Mesodermal cell (in vitro differentiated cells): ENCODE data around the gene LILRA6.
A peak's percentile ranks its signal among the peaks of the same experiment; 100 is the strongest.
"Not testable (repeated sequence)": the region's sequence is repeated elsewhere in the genome, so short reads cannot be mapped to it uniquely, and the experiment has no call there.

Experiments
- H3K27ac ChIP-seq: 2 replicates; pipeline ENCODE4 v1.7.0; 2013; ENCODE audit warnings: mild to moderate bottlenecking, low read depth, low read length, moderate library complexity; ENCODE audit not compliant: severe bottlenecking
- H3K36me3 ChIP-seq: 2 replicates; pipeline ENCODE4 v1.7.1; 2013; ENCODE audit warnings: mild to moderate bottlenecking, low read length, moderate library complexity; ENCODE audit not compliant: control insufficient read depth, insufficient read depth
- H3K4me1 ChIP-seq: one replicate; pipeline ENCODE4 v1.7.1; 2013; ENCODE audit warnings: mild to moderate bottlenecking, low read length; ENCODE audit not compliant: insufficient read depth, control insufficient read depth, poor library complexity, severe bottlenecking
- H3K4me3 ChIP-seq: 2 replicates; pipeline ENCODE4 v1.7.0; 2013; ENCODE audit warnings: low read length, control low read depth, mild to moderate bottlenecking; ENCODE audit not compliant: insufficient read depth, poor library complexity, severe bottlenecking; ENCODE audit errors: extremely low read depth
- H3K9me3 ChIP-seq: 2 replicates; pipeline ENCODE4 v1.7.1; 2013; ENCODE audit warnings: mild to moderate bottlenecking, low read length, moderate library complexity; ENCODE audit not compliant: control insufficient read depth
- WGBS, 2 experiments: methylation state at CpG; one replicate each; pipeline ENCODE4 v1.1.5; 2013; ENCODE audit warnings: missing lambda C conversion rate in 2 of 2; ENCODE audit not compliant: insufficient coverage in 2 of 2; 5-methylcytosine and 5-hydroxymethylcytosine counted together

LILRA6 gene

DNA sequence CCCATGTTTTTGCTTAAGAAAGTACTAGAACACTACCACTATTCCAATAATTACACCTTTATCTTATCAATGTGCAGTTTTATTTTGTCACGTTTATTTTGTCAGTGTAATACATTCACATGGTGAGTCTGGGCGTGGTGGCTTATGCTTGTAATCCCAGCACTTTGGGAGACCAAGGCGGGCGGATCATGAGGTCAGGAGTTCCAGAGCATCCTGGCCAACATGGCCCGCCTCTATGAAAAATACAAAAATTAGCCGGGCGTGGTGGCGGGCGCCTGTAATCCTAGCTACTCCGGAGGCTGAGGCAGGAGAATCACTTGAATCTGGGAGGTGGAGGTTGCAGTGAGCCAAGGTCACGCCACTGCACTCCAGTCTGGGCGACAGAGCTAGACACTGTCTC is 48.1 kb downstream of the LILRA6 start:
- H3K9me3 ChIP-seq, H3K4me1 ChIP-seq, H3K4me3 ChIP-seq, H3K27ac ChIP-seq: not testable (repeated sequence)
- 90 to 97% methylated on average over 10 to 12 of the region's 12 CpGs for WGBS, 2 experiments
- peaks cover 41% of the 10 kb centered on the region for H3K36me3 ChIP-seq

DNA sequence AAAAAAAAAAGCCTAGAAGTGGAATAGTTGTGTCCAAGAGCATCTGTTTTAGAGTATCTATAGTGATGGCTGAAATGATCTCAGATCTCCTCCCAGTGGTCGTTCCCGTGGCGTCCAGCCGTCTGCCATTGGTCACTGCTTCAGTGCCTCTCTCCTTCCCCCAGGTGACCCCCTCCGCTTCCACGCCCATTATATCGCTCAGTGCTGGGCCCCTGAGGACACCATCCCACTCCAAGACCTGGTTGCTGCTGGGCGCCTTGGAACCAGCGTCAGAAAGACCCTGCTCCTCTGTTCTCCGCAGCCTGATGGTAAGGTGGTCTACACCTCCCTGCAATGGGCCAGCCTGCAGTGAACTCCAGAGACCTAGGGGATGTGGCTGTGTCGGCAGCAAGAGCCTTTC is 49.6 kb downstream of the LILRA6 start:
- Histone ChIP-seq H3K4me1 (peaks cover 8% of the 10 kb centered on the region), H3K36me3 (peaks cover 44% of the 10 kb centered on the region), H3K4me3 (no peak overlapping the region), H3K9me3 (no peaks in the 10 kb centered on the region), H3K27ac (no peak overlapping the region)
- 91 to 97% methylated on average over 5 to 11 of the region's 11 CpGs for WGBS, 2 experiments

DNA sequence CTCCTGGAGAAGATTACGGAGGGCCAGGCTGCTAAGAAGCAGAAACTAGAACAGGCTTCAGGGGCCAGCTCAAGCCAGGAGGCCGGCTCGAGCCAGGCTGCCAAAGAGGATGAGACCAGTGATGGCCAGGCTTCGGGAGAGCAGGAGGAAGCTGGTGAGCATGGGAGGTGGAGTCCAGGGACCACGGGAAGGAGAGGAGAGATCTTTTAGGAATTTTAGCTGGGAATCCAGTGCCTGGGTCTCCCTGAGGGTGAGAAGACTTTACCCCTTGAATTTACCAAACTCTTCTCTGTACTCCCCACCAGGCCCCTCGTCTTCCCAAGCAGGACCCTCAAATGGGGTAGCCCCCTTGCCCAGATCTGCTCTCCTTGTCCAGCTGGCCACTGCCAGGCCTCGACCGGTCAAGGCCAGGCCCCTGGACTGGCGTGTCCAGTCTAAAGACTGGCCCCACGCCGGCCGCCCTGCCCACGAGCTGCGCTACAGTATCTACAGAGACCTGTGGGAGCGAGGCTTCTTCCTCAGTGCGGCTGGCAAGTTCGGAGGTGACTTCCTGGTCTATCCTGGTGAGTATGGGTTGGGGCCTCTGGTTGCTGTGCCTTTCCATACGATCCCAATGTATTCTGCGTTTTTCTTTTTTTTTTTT is 50.7 kb downstream of the LILRA6 start:
- Histone ChIP-seq H3K27ac (peak overlapping the region; percentile 99), H3K9me3 (no peaks in the 10 kb centered on the region), H3K36me3 (peaks cover 47% of the 10 kb centered on the region), H3K4me1 (peaks cover 17% of the 10 kb centered on the region), H3K4me3 (peak overlapping the region; percentile 70)
- 66 to 68% methylated on average over 13 to 16 of the region's 19 CpGs for WGBS, 2 experiments

DNA sequence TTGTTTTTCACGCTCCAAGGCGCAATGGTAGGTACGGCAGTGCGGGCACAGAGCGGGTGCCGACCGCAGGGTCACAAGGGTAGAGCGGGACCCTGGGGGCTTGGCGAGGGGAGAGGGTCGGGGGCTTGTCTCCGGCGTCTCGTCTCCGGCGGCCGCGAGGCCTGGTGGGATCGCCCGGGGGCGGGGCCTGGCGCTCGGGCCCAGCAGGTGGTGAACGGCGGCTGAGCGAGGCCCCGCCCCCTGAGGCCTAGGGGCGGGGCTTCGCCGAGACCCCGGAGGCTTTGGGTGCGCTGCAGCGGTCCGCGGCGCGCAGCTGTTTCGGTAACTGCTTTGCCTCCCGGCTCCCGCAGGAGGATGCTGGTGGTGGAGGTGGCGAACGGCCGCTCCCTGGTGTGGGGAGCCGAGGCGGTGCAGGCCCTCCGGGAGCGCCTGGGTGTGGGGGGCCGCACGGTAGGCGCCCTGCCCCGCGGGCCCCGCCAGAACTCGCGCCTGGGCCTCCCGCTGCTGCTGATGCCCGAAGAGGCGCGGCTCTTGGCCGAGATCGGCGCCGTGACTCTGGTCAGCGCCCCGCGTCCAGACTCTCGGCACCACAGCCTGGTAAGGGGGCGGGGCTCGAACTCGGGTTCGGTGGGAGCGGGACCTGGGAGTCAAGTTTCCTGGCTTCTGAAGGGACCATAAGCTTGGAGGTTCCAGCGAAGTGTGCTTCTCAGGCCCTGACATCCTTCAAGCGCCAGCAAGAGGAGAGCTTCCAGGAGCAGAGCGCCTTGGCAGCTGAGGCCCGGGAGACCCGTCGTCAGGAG is 51.4 kb downstream of the LILRA6 start, which contains the start of gene TSEN34:
Gene TSEN34, plus strand, starts transcription at position 298 of the 800 bp plus-strand sequence. Its CDS starts 57 bp downstream, at position 355.
- Histone ChIP-seq H3K9me3 (no peaks in the 10 kb centered on the region), H3K27ac (peak within 1 kb of the TSS; percentile 99), H3K4me1 (peaks cover 17% of the 10 kb centered on the region), H3K4me3 (peak within 1 kb of the TSS; percentile 70), H3K36me3 (peaks cover 55% of the 10 kb centered on the region)
- WGBS, 2 experiments, result 0 to 1% methylated on average over 44 to 58 of the region's 77 CpGs

DNA sequence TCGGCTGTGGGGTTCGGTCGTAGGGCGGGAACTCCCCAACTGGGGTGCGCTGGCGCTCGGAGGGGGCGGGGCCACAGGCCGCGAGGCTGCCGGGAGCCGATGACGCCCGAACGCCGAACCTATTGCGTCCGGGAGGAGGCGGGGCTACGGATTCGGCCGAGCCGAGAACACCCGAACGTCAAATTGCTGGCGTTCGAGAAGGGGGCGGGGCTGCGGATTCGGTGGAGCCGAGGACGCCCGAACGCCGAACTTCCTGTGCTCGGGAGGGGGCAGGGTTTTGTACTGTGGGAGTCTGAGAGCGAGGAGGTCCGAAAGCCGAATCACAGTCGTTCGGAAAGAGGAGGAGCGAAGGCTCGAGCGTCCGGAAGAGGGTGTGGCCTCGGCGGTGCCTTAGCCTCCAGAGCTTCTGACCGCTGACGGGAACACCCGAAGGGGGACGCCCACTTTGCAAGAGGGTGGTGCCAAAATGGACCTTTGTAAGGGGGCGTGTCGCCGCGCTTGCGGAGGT is 52.0 kb downstream of the LILRA6 start:
- Histone ChIP-seq H3K4me1 (peaks cover 17% of the 10 kb centered on the region), H3K27ac (peak overlapping the region; percentile 99), H3K36me3 (peaks cover 54% of the 10 kb centered on the region), H3K4me3 (peak overlapping the region; percentile 70), H3K9me3 (no peaks in the 10 kb centered on the region)
- WGBS, 2 experiments, result 0 to 2% methylated on average over 47 to 53 of the region's 56 CpGs

DNA sequence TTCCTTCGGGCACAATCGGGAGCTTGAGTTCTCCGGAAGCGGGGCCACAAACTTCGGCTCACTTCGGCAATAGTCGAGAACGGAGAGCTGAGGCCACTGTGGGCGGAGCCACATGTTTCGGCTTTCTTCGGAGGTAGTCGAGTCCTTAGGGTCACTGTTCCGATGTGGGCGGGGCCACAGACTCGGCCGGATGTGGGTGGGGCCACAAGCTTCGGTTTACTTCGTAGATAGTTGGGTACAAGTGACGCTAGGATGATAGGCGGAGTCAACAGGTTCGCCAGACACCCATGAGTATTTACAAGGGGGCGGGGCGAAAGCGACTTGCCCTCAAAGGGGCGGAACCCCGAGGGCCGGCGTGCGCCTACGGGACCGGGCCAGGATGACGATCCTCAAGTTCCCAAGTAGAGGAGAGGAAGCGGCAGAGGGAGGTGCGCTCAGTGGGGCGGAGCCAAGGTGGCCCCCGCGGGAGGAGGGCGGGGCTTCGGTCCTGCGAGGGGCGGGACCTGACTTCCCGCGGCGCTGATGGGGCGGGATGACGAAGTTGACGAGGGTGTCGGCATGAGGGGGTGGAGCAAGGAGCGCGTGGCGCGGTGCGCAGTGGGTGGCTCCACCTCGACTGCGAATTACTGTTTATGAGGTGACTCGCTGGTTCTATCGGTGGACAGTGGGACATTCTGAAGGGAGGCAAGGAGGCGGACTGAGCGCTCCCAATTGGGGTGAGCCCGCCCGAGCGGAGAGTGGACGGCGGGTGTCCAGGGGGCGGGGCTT is 52.7 kb downstream of the LILRA6 start:
- peak overlapping the region; percentile 99 for H3K27ac ChIP-seq
- peak overlapping the region; percentile 86 for H3K4me3 ChIP-seq
- WGBS, 2 experiments, result 0% methylated on average over 48 to 65 of the region's 65 CpGs
- peaks cover 17% of the 10 kb centered on the region for H3K4me1 ChIP-seq
- no peaks in the 10 kb centered on the region for H3K9me3 ChIP-seq
- H3K36me3 ChIP-seq, result peaks cover 54% of the 10 kb centered on the region

DNA sequence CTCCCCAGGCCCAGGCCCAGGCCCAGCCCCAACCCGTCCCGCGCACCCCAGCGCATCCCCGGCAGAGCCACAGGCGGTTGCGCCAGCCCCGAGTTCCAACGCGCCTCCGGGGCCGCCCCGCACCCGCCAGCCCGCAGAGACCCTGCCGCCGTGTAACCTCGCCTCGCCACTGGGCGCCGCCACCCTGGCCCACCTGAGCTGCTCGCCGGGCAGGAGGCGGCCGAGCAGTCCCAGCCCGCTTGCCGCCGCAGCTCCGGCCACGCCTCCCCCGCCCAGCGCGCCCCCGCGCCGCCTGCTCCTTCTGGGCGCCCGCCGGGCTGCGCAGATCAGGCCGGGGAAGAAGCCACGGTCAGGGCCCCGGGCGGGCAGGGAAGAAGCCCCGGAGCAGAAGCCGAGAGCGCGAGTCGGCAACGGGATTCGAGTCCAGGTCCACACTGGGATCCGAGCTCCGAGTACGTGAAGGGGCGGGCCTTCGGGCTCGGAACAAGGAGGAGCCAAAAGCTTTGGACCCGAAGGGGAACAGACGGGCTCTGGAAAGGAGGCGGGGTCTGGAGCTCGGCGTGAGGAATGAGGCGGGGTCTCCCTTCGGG is 53.4 kb downstream of the LILRA6 start, which contains the start of gene MBOAT7:
Gene MBOAT7, minus strand, starts transcription at position 436 of the 590 bp plus-strand sequence. CDS start 1,072 bp downstream, outside the sequence.
- Histone ChIP-seq H3K36me3 (peaks cover 51% of the 10 kb centered on the region), H3K4me1 (peaks cover 17% of the 10 kb centered on the region), H3K9me3 (no peaks in the 10 kb centered on the region), H3K27ac (peak within 1 kb of the TSS; percentile 99), H3K4me3 (peak within 1 kb of the TSS; percentile 86)
- WGBS, 2 experiments, result 0 to 1% methylated on average over 50 to 59 of the region's 64 CpGs

DNA sequence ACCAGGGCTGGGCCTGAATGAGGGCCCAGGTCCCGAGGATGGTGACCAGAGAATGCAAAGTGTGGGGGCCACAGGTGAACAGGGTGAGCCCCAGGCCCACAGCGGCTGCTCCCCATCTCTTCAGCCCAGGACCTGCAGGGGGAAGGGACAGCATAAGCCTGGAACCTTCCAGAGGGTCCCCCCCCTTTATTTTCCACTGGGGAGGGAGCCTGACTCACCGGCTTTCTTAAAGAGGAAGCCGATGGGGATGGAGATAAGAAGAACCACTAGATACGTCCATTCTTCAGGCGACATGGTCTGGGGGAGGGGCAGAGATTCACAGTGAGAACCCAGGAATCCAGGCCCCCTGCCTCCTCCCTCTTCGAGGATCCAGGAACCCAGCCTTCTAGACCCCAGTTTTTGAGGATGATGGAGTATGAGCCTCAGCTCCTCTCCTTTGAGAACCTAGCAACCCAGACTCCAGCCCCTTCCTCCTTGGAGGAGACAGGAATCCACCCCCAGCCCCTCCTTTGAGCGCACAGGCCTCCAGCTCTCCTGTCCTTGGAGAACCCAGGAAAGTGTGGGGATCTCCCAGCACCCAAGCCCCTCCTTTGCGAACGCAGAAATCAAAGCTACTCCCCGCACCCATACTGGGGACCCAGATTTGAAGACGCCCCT is 54.2 kb downstream of the LILRA6 start:
- H3K27ac ChIP-seq, result peak overlapping the region; percentile 99
- peaks cover 50% of the 10 kb centered on the region for H3K36me3 ChIP-seq
- H3K4me3 ChIP-seq, result peak overlapping the region; percentile 86
- WGBS, 2 experiments, result 23 to 28% methylated on average over 5 to 7 of the region's 12 CpGs
- H3K4me1 ChIP-seq, result peaks cover 17% of the 10 kb centered on the region
- no peaks in the 10 kb centered on the region for H3K9me3 ChIP-seq

DNA sequence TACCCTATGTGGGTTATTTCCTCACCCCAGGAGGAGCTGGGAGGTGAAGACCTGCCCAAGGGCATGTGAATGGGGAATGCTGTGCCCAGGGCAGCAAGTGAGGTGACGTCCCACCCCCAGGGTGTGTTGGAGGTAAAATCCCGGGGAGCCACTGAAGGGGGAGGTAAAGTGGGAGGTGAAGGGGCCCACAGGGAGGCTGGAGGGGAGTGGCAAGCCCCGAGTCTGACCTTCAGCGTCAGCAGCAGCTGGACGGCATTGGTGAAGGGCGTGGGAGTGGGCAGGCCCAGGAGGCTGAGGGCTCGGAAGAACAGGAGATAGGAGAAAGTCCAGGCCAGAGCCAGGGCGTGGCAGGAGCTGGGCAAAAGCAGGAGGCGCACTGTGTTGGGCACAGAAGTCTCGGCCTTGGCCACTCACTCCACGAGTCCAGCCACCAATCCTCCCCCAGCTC is 55.6 kb downstream of the LILRA6 start:
- Histone ChIP-seq H3K27ac (no peak overlapping the region), H3K4me3 (no peak overlapping the region), H3K9me3 (no peaks in the 10 kb centered on the region), H3K36me3 (peaks cover 49% of the 10 kb centered on the region), H3K4me1 (peaks cover 10% of the 10 kb centered on the region)
- 93 to 99% methylated on average over 4 to 9 of the region's 11 CpGs for WGBS, 2 experiments
